ENCODE data around the gene ACTN4.

Gene ACTN4

GRCh38 chr19:38701455-38702063 is 54.1 kb downstream of the ACTN4 start:
- H3K4me3 ChIP-seq (ENCODE audit: low read depth, low read length) = no peak overlapping the region
- DNase-seq (ENCODE audit: low read depth) = peak; percentile 52
- TF ChIP-seq CTCF (conservative IDR thresholded peaks at IDR 0.05; ENCODE audit: low read depth, low read length) = no peak

- DNase-seq (ENCODE audit: low read depth) = no peak
- H3K4me3 ChIP-seq (ENCODE audit: low read depth, low read length) = no peak overlapping the region
- no peak for TF ChIP-seq CTCF (conservative IDR thresholded peaks at IDR 0.05; ENCODE audit: low read depth, low read length)
These were observed 54.8 kb downstream of the ACTN4 start for GRCh38 chr19:38702278-38702677.

- DNase-seq (ENCODE audit: low read depth) = no peak
- no peak for TF ChIP-seq CTCF (conservative IDR thresholded peaks at IDR 0.05; ENCODE audit: low read depth, low read length)
- H3K4me3 ChIP-seq (ENCODE audit: low read depth, low read length) = no peak overlapping the region
These were observed 56.1 kb downstream of the ACTN4 start for GRCh38 chr19:38703509-38703908.

- no peak for TF ChIP-seq CTCF (conservative IDR thresholded peaks at IDR 0.05; ENCODE audit: low read depth, low read length)
- no peak for DNase-seq (ENCODE audit: low read depth)
- no peak overlapping the region for H3K4me3 ChIP-seq (ENCODE audit: low read depth, low read length)
These were observed 57.1 kb downstream of the ACTN4 start for GRCh38 chr19:38704488-38705026.

- H3K4me3 ChIP-seq (ENCODE audit: low read depth, low read length) = no peak overlapping the region
- no peak for TF ChIP-seq CTCF (conservative IDR thresholded peaks at IDR 0.05; ENCODE audit: low read depth, low read length)
These were observed 58.0 kb downstream of the ACTN4 start for GRCh38 chr19:38705197-38706019.

GRCh38 chr19:38706792-38707511 is 59.5 kb downstream of the ACTN4 start:
- no peak for DNase-seq (ENCODE audit: low read depth)
- no peak for TF ChIP-seq CTCF (conservative IDR thresholded peaks at IDR 0.05; ENCODE audit: low read depth, low read length)
- H3K4me3 ChIP-seq (ENCODE audit: low read depth, low read length) = no peak overlapping the region

More at GRCh38 chr19:38705197-38706019, 58.0 kb downstream of the ACTN4 start:
- no peak for DNase-seq (ENCODE audit: low read depth)

Measured in choroid plexus epithelial cell (primary cell).